NT2/D1 (cell line): Measurements from ENCODE around the gene ADAM23.

Source experiments
- SUZ12 ChIP-seq: IDR thresholded peaks from 2 replicates; pipeline ENCODE4 v1.6.1; 2011; ENCODE audit not compliant: insufficient read length, insufficient read depth; ENCODE audit errors: extremely low read depth
- YY1 ChIP-seq: IDR thresholded peaks from 2 replicates; pipeline ENCODE4 v1.6.1; 2011; ENCODE audit not compliant: insufficient read length, insufficient read depth

GRCh38 chr2:206543073-206543472, 99.7 kb downstream of the ADAM23 start:
- TF ChIP-seq YY1 (no peak), SUZ12 (no peak)
